Calu3 (cell line): ENCODE measurements around the gene SLC25A42. TPM values are rescaled to one million over a fixed set of nuclear protein-coding genes. Genes with fewer than 3 reads are reported as not detected.
"Not testable (repeated sequence)": the region's sequence is repeated elsewhere in the genome, so short reads cannot be mapped to it uniquely, and the experiment has no call there.

ENCODE experiments used
- BruUV-seq: library from RNA; stranded (reverse); fragments of 400-500 nt; replicated peaks from 2 replicates; lab custom pipeline; 2021; lab: Mats Ljungman, UMichigan
- CTCF ChIA-PET: fragments of 300-600 bp; sonication (Branson Sonifier 250); formaldehyde crosslinking; loops from one replicate; lab custom pipeline; 2022; ENCODE audit warnings: antibody characterized with exemption; lab: Charles Lee
- DNase-seq: peaks from one replicate; pipeline ENCODE4 v3.0.0; 2022
- H3K27ac Mint-ChIP-seq: one replicate; pipeline ENCODE4 v1.8.0; 2022; ENCODE audit warnings: mixed read lengths; ENCODE audit not compliant: unreplicated experiment
- H3K27me3 Mint-ChIP-seq: one replicate; pipeline ENCODE4 v1.8.0; 2022; ENCODE audit warnings: mixed read lengths; ENCODE audit not compliant: unreplicated experiment
- H3K36me3 Mint-ChIP-seq: one replicate; pipeline ENCODE4 v1.8.0; 2022; ENCODE audit warnings: mild to moderate bottlenecking, moderate library complexity, mixed read lengths; ENCODE audit not compliant: insufficient read depth, unreplicated experiment
- H3K4me1 Mint-ChIP-seq: one replicate; pipeline ENCODE4 v1.8.0; 2022; ENCODE audit warnings: mild to moderate bottlenecking, low read depth, mixed read lengths; ENCODE audit not compliant: unreplicated experiment
- H3K4me3 Mint-ChIP-seq: one replicate; pipeline ENCODE4 v1.8.0; 2022; ENCODE audit warnings: mild to moderate bottlenecking, low read depth, moderate library complexity, mixed read lengths; ENCODE audit not compliant: unreplicated experiment
- H3K9me3 Mint-ChIP-seq: one replicate; pipeline ENCODE4 v1.8.0; 2022; ENCODE audit warnings: low read depth, mixed read lengths; ENCODE audit not compliant: unreplicated experiment
- CTCF ChIP-seq: fragments of 200-600 bp; IDR thresholded peaks from one replicate; pipeline ENCODE4 v1.8.0; 2022; ENCODE audit warnings: antibody characterized with exemption; ENCODE audit not compliant: unreplicated experiment
- intact Hi-C: fragments of 100-400 bp; cut with micrococcal nuclease; formaldehyde crosslinking; loops from one replicate; pipeline ENCODE4 v1.10.0; 2022; ENCODE audit not compliant: unreplicated experiment
- total RNA-seq: library from RNA; stranded (reverse); gene quantifications from 2 replicates; pipeline ENCODE4 v1.2.3, GENCODE V29; 2022

SLC25A42 gene
- total RNA-seq, 1 experiment from 2014 or later = 7.1 TPM

DNA sequence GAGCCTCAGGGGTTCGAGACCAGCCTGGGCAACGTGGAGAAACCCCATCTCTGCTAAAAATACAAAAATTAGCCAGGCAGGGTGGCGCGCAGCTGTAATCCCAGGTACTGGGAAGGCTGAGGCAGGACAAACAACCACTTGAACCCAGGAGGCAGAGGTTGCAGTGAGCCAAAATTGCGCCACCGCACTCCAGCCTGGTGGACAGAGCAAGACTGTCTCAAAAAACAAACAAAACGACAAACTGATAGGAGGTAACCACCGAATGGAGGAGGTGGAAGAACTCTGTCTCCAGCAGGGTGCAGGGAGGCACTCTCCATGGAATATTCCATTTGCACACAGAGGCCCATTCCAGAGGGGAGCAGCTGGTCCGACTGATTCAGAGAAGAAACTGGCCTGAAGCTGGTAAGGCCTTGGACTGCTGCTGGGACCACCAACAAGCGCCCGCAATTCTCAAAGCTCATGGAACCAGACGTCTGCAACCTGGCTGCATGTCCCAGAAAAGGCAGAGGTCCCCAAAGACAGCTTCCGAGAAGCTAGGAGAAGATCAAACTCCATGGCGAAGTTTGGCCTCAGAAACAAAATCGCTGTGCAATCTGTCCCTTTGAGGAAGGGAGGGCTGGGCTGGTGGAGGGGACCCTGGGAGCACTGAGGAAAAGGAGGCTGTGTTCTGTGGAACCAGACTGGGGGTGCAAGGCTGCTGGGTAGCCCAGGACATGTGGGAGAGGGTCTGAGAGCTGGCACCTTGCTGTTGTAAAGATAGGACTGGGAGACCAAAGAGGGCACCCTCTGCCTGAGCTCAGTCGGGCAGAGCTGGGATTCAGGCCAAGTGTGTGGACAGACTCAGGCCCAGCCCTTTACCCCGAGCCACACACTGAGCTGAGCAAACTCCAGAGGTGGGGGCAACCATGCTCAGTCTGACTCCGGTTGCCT, 35.2 kb downstream of the SLC25A42 start:
- no peak for DNase-seq
- peaks cover 6% of the 10 kb centered on the region for H3K4me1 Mint-ChIP-seq
- no peaks in the 10 kb centered on the region for H3K9me3 Mint-ChIP-seq
- CTCF ChIA-PET = no interaction called here
- TF ChIP-seq CTCF = no peak
- no peaks in the 10 kb centered on the region for H3K36me3 Mint-ChIP-seq
- BruUV-seq = no TSS peak
- intact Hi-C loops = no loop called here
- H3K27me3 Mint-ChIP-seq = no peaks in the 10 kb centered on the region
- no peak overlapping the region for H3K27ac Mint-ChIP-seq
- H3K4me3 Mint-ChIP-seq = no peak overlapping the region

DNA sequence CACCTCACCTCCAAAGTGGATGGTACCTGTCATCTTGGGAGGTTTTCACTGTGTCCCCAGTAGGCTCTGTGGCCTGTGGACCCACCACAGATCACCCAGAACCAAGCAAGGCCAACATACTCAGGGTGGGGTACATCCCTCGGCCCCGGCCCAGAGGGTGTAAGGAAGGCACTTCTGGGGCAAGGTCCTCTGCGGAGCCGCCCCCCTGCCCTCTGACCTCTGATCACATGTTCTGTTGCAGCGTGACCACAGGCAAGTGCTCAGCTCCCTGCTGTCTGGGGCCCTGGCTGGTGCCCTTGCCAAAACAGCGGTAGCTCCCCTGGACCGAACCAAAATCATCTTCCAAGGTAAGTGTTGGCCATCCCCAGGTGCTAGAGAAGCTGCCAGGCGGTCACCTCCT, 37.7 kb downstream of the SLC25A42 start:
- TF ChIP-seq CTCF = no peak
- H3K27me3 Mint-ChIP-seq = no peaks in the 10 kb centered on the region
- CTCF ChIA-PET = interaction anchor here (0.6 kb wide), 1 partner anchor 14 kb away, joined by 3 read pairs; no protein-coding TSS in a partner anchor
- no peak overlapping the region for H3K27ac Mint-ChIP-seq
- H3K4me1 Mint-ChIP-seq = peaks cover 6% of the 10 kb centered on the region
- no peaks in the 10 kb centered on the region for H3K9me3 Mint-ChIP-seq
- no peaks in the 10 kb centered on the region for H3K36me3 Mint-ChIP-seq
- no peak overlapping the region for H3K4me3 Mint-ChIP-seq
- intact Hi-C loops = no loop called here
- DNase-seq = no peak
- no TSS peak for BruUV-seq

- H3K4me1 Mint-ChIP-seq, H3K27me3 Mint-ChIP-seq, H3K9me3 Mint-ChIP-seq, intact Hi-C loops, BruUV-seq, H3K27ac Mint-ChIP-seq, DNase-seq, H3K4me3 Mint-ChIP-seq, H3K36me3 Mint-ChIP-seq: not testable (repeated sequence)
- CTCF ChIA-PET = interaction anchor here (0.6 kb wide), 1 partner anchor 26 kb away, joined by 5 read pairs; no protein-coding TSS in a partner anchor
These were observed 38.8 kb downstream of the SLC25A42 start for GRCh38 chr19:19102566-19102965.

DNA sequence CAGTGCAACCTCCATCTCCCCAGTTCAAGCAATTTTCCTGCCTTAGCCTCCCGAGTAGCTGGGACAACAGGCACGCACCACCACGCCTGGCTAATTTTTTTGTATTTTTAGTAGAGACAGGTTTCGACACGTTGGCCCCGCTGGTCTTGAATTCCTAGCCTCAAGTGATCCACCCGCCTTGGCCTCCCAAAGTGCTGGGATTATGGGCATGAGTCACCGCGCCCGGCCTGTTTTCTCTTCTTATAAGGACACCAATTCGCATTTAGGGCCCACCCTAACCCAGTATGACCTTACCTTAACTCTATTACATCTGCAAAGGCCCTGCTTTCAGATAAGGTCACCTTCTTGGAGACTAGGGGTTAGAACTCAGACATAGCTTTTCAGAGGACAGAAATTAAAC, 39.4 kb downstream of the SLC25A42 start:
- Mint-ChIP-seq H3K4me3 (no peak overlapping the region), H3K27ac (no peak overlapping the region), H3K27me3 (no peaks in the 10 kb centered on the region), H3K9me3 (no peaks in the 10 kb centered on the region), H3K4me1 (no peaks in the 10 kb centered on the region), H3K36me3 (no peaks in the 10 kb centered on the region)
- intact Hi-C loops = no loop called here
- BruUV-seq = no TSS peak
- no peak for DNase-seq
- CTCF ChIA-PET = no interaction called here
- no peak for TF ChIP-seq CTCF
